Measurements from ENCODE around the gene DGKD.

Gene DGKD

GRCh38 chr2:233433794-233434193 lies 79.5 kb downstream of the DGKD start:
- Histone ChIP-seq H3K27me3 (no peaks in the 10 kb centered on the region), H3K4me3 (no peak overlapping the region), H3K9me3 (no peaks in the 10 kb centered on the region), H3K4me1 (peaks cover 0 to 24% (median 11%) of the 10 kb centered on the region in 4 donors), H3K27ac (no peak overlapping the region), H3K36me3 (peaks cover 32 to 46% (median 44%) of the 10 kb centered on the region in 3 donors)
- TF ChIP-seq CTCF (IDR thresholded peaks at IDR 0.05): no peak
- DNase-seq: no peak
- intact Hi-C loops (cut with DNase I; ENCODE audit: low total_unique reads): no loop called here

GRCh38 chr2:233434666-233435330 lies 80.5 kb downstream of the DGKD start:
- Histone ChIP-seq H3K9me3 (no peaks in the 10 kb centered on the region), H3K27me3 (no peaks in the 10 kb centered on the region), H3K4me1 (peaks cover 0 to 19% (median 6%) of the 10 kb centered on the region in 4 donors), H3K4me3 (no peak overlapping the region), H3K36me3 (peaks cover 41 to 56% (median 50%) of the 10 kb centered on the region in 3 donors), H3K27ac (no peak overlapping the region)
- DNase-seq: peak in 1 of 2 donors; percentile 53
- intact Hi-C loops (cut with DNase I; ENCODE audit: low total_unique reads): no loop called here
- no peak for TF ChIP-seq CTCF (IDR thresholded peaks at IDR 0.05)

- intact Hi-C loops (cut with DNase I; ENCODE audit: low total_unique reads): no loop called here
- Histone ChIP-seq H3K9me3 (no peaks in the 10 kb centered on the region), H3K4me3 (no peak overlapping the region), H3K27me3 (no peaks in the 10 kb centered on the region), H3K36me3 (peaks cover 41 to 64% (median 55%) of the 10 kb centered on the region in 3 donors), H3K4me1 (peaks cover 0 to 11% (median 1%) of the 10 kb centered on the region in 4 donors), H3K27ac (no peak overlapping the region)
- DNase-seq: peak; percentile 16 to 45
- no peak for TF ChIP-seq CTCF (IDR thresholded peaks at IDR 0.05)
These were observed 81.3 kb downstream of the DGKD start for GRCh38 chr2:233435436-233436190.

GRCh38 chr2:233436191-233436581 lies 81.9 kb downstream of the DGKD start:
- Histone ChIP-seq H3K27ac (no peak overlapping the region), H3K9me3 (no peaks in the 10 kb centered on the region), H3K36me3 (peaks cover 41 to 64% (median 55%) of the 10 kb centered on the region in 3 donors), H3K27me3 (no peaks in the 10 kb centered on the region), H3K4me1 (peaks cover 0 to 6% (median 0%) of the 10 kb centered on the region in 4 donors), H3K4me3 (no peak overlapping the region)
- no peak for TF ChIP-seq CTCF (IDR thresholded peaks at IDR 0.05)
- intact Hi-C loops (cut with DNase I; ENCODE audit: low total_unique reads): no loop called here
- DNase-seq: peak; percentile 3 to 54

GRCh38 chr2:233436691-233437438 lies 82.6 kb downstream of the DGKD start:
- intact Hi-C loops (cut with DNase I; ENCODE audit: low total_unique reads): no loop called here
- no peak overlapping the region for H3K4me3 ChIP-seq
- no peaks in the 10 kb centered on the region for H3K9me3 ChIP-seq
- DNase-seq: peak; percentile 9 to 62
- no peaks in the 10 kb centered on the region for H3K27me3 ChIP-seq
- no peak for TF ChIP-seq CTCF (IDR thresholded peaks at IDR 0.05)
- H3K36me3 ChIP-seq: peaks cover 41 to 71% (median 57%) of the 10 kb centered on the region in 3 donors
- H3K4me1 ChIP-seq: peaks cover 0 to 6% (median 0%) of the 10 kb centered on the region in 4 donors
- no peak overlapping the region for H3K27ac ChIP-seq
